ENCODE results near the gene PDE2A.

The PDE2A gene

DNA sequence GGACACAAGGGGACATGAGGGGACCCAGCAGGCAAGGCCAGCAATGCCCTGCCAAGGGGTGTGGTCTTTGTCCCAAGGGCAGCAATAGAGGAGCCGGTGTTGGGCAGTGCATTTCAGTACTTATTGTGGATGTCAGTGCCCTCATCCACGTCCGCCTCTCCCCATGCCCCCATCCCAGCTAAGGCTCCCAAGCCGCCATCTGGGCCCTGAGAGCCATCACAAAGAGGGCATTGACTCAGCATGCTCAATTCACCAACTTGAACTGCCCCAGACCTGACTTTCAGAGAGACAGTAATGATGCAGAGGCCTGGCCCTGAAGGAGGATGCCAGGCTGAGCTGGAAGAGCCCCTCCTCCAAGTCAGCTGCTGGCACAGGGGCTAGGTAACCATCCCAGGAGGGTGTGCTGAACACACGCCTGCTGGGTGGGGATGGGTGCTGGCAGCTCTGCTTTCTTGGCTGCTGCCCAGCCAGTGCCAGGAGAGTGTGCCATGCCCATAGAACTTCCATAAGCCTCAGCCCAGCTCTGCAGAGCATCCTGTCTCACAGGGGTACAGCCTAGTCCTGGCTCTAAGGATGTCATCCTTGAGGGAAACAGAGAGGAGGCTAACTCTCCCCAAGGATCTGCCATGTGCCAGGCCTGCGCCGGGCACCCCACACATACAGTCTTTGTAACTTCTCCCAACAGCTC is 46.5 kb downstream of the PDE2A start:
- no peak for DNase-seq (ENCODE audit: insufficient read length)
- TF ChIP-seq POLR2A (IDR thresholded peaks at IDR 0.05; ENCODE audit: low read depth, low read length) (no peak), TAF1 (IDR thresholded peaks at IDR 0.05; ENCODE audit: borderline replicate concordance, low read depth, low read length) (no peak), POLR2AphosphoS5 (IDR thresholded peaks at IDR 0.05; ENCODE audit: low read depth, low read length) (no peak)
- FAIRE-seq, result no peak

DNA sequence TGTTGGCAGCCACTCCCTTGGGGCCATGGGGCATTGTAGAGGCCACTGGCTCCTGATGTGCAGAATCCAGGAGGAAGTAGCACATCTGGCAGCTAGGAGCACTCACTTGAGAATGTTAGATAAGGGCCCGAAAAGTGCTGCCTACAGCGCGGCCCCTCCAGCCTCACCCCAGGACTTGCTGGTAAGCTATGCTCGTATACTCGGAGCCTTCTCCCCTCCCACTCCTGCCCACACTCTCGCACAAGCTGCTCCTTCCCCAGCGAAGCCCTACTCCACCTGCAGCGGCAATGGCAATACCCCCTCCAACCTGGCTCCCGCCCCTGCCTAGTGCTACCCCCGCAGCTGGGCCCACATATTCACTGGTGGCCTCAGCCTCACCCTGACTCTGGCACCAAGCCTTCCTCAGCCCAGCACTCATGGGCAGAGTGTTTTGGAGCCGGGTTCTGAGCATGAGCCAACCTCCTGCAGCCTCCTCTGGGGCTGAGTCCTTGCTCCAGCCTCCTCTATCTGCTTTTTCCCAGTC is 47.7 kb downstream of the PDE2A start:
- FAIRE-seq (no peak), DNase-seq (ENCODE audit: insufficient read length) (no peak)
- TF ChIP-seq POLR2AphosphoS5 (IDR thresholded peaks at IDR 0.05; ENCODE audit: low read depth, low read length) (no peak), TAF1 (IDR thresholded peaks at IDR 0.05; ENCODE audit: borderline replicate concordance, low read depth, low read length) (no peak), POLR2A (IDR thresholded peaks at IDR 0.05; ENCODE audit: low read depth, low read length) (no peak)

DNA sequence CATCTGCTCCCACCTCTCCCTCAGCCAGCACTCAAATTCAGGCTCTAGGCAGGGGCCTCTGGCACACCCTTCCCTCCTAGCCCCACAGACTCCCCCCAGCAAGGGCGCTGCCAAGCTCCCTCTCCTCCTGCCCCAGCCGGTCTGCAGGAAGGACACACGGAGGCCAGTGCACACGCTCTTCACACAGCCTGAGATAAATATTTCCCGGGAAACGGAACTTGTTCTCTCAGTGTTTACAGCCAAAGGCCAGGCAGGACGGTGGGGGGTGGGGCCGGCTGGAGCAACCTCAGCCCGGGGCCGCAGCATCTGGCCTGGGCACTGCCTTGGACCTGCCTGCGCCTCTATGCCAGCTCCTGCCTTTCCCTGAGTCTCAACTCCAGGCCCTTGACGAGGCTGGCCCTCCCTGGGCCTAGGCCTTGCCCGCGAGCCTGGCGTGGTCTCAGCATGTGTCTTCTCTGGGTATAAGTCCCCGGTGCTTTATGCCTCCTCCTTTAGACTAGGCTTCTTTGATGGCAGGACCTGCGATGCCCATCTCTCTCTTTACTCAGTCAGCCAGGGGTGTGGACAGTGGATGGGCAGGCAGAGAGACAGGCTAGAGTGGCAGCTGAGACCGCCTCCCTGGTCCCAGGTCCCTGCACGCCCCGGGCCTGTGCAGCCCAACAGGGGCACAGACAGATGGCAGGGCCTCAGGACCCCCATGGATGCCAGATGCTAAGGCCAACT is 48.4 kb downstream of the PDE2A start:
- FAIRE-seq, result no peak
- TF ChIP-seq POLR2AphosphoS5 (IDR thresholded peaks at IDR 0.05; ENCODE audit: low read depth, low read length), result no peak
- no peak for DNase-seq (ENCODE audit: insufficient read length)

DNA sequence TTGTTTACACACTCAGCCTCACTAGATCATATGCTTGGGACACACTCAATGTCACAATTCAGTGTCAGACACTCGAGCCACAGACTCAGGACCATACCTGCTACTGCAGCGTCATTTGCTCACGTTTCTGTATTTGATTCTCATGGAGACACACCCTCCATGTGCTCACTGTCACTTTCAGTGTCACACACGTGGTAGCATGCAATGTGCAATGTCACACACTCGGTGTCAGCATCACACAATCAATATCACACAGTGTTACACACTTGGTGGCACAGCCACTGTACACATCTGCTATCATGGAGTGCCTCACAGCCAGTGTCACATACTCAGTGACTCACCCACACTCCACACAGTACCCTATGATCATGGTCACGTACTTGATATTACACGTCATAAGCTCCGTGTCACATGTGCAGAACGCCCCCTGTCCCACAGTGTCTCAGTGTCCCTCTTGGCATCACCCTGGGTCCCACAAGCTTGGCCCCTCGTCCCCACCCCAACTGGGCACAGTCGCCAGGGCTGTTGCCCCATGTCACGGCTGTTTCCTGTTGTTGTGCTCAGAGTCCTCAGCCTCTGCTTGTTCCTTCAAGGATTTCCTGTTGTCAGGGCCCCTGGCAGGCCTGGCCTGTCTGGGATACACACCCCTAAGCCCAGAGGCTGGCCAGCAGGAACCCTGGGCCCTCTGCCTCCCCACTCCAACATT is 49.6 kb downstream of the PDE2A start:
- TF ChIP-seq TAF1 (IDR thresholded peaks at IDR 0.05; ENCODE audit: borderline replicate concordance, low read depth, low read length) (no peak), POLR2AphosphoS5 (IDR thresholded peaks at IDR 0.05; ENCODE audit: low read depth, low read length) (no peak), POLR2A (IDR thresholded peaks at IDR 0.05; ENCODE audit: low read depth, low read length) (no peak)
- DNase-seq (ENCODE audit: insufficient read length) (no peak), FAIRE-seq (peak; percentile 61)

DNA sequence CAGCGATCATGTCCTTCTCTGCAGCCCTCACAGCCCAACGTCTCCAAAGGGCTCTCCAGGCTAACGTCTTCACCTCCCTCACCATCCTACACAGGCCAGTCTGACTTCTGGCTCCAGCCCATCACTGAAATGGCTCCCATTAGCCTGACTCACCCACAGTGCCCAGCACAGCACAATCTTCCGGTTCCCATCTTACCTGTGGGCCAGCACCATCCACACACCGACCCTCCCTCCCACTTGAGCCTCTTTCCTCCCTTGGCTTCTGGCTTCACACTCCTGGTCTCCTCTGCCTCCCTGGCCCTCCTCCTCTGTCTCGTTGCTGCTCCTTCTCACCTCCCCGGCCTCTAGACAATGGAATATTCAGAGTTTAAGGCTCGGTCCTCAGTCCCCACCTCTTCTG is 51.2 kb downstream of the PDE2A start:
- no peak for FAIRE-seq
- no peak for DNase-seq (ENCODE audit: insufficient read length)
- TF ChIP-seq TAF1 (IDR thresholded peaks at IDR 0.05; ENCODE audit: borderline replicate concordance, low read depth, low read length), result no peak
- TF ChIP-seq POLR2AphosphoS5 (IDR thresholded peaks at IDR 0.05; ENCODE audit: low read depth, low read length), result no peak
- no peak for TF ChIP-seq POLR2A (IDR thresholded peaks at IDR 0.05; ENCODE audit: low read depth, low read length)

DNA sequence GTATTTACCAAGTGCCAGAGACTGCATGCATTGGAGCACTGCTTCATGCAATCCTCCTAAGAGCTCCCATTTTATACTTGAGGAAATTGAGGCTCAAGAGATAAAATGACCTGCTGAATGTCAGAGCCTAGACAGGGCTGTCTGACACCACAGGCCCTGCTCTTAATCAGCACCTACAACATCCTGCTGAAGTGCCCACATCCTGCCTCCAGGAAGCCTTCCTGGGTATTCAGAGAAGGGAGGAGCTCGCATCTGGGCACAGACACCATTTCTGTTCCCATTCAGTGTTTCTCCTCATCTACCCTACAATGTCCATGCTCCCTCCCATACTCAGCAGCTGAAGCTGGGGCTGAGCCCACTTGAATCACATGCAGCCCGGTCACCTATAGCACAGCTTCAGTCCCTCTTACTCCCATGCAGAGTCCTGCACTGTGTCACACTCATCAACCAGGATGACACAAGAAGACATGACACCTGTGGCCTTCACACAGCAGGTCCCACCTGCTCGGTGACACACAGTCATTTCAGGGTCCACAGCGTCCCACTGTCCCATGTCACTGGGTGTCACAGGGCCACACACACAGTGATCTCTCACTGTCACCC is 53.1 kb downstream of the PDE2A start:
- DNase-seq (ENCODE audit: insufficient read length) (no peak), FAIRE-seq (no peak)
- TF ChIP-seq POLR2AphosphoS5 (IDR thresholded peaks at IDR 0.05; ENCODE audit: low read depth, low read length), result no peak
- no peak for TF ChIP-seq POLR2A (IDR thresholded peaks at IDR 0.05; ENCODE audit: low read depth, low read length)
- TF ChIP-seq TAF1 (IDR thresholded peaks at IDR 0.05; ENCODE audit: borderline replicate concordance, low read depth, low read length), result no peak

DNA sequence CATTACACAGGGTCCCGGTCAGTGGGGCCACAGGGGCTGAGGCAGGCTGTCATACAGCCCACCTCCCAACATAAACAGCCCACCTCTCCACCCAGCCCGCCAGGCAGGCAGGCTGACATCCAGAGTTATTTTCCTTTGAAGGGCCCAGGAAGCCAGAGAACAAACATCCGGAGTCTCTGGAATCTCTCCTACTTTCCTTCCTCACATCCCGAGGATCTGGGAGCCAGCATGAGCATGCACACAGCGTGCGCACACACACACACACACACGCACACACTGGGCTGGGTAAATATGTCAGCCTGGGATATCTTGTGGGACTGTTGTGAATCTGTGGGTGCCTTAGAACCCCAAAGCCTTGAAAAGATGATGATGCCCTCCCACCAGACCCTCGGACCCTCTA is 55.4 kb downstream of the PDE2A start:
- no peak for FAIRE-seq
- TF ChIP-seq POLR2AphosphoS5 (IDR thresholded peaks at IDR 0.05; ENCODE audit: low read depth, low read length) (no peak), POLR2A (IDR thresholded peaks at IDR 0.05; ENCODE audit: low read depth, low read length) (no peak), TAF1 (IDR thresholded peaks at IDR 0.05; ENCODE audit: borderline replicate concordance, low read depth, low read length) (no peak)
- DNase-seq (ENCODE audit: insufficient read length), result no peak

DNA sequence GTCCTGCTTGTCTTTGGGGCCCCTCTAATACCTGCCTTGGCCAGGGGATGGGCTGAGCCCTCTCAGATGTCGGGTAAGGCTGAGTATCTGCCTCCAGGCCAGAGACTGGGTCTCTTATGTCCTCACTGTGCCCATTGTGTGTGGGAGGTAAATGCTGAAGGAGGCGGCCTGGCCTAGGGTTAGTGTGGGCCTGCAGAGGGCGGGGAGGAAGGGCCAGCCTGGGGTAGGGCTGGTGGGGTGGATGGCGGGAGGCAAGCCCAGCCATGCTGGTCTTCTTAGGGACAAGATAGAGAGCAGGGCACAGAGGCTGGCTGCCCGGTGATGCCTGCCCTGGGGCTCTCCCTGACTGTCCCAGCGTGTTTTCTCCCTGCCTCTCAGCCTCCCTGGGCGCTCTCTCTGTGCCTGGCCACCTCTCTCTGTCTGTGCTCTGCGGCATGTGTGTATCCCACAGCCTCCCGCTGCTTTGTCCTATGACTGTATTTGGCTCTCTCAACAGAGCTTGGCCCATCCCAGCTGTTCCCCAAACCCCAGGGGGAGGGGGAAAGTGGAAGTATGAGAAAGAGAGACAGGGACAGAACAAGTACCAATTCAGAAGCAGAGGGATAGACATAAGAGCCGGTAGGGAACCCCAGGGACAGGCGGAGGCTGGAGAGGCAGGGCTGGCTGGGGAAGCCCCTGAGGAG is 57.0 kb downstream of the PDE2A start:
- TF ChIP-seq POLR2AphosphoS5 (IDR thresholded peaks at IDR 0.05; ENCODE audit: low read depth, low read length), result no peak
- TF ChIP-seq POLR2A (IDR thresholded peaks at IDR 0.05; ENCODE audit: low read depth, low read length), result no peak
- no peak for TF ChIP-seq TAF1 (IDR thresholded peaks at IDR 0.05; ENCODE audit: borderline replicate concordance, low read depth, low read length)
- no peak for FAIRE-seq
- no peak for DNase-seq (ENCODE audit: insufficient read length)

DNA sequence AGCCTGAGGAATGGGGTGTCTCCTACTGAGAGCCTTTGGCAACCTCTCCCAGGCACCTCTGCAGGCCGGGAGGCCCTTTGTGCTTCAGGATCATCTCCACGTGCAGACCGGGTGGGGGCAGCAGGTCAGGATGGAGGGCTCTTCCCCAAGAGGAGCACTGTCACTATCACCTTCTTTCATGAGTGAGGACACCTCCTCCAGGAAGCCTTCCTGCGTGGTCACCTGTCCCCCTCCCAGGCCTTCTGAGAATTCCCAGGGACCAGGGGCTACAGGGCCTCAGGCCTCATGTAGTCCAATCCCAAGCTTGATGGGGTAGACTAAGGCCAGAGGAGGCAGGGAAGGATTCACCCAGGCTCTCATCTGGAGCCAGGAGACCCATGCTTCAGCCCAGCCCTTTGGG is 57.6 kb downstream of the PDE2A start:
- DNase-seq (ENCODE audit: insufficient read length), result no peak
- TF ChIP-seq TAF1 (IDR thresholded peaks at IDR 0.05; ENCODE audit: borderline replicate concordance, low read depth, low read length) (no peak), POLR2AphosphoS5 (IDR thresholded peaks at IDR 0.05; ENCODE audit: low read depth, low read length) (no peak), POLR2A (IDR thresholded peaks at IDR 0.05; ENCODE audit: low read depth, low read length) (no peak)
- no peak for FAIRE-seq

DNA sequence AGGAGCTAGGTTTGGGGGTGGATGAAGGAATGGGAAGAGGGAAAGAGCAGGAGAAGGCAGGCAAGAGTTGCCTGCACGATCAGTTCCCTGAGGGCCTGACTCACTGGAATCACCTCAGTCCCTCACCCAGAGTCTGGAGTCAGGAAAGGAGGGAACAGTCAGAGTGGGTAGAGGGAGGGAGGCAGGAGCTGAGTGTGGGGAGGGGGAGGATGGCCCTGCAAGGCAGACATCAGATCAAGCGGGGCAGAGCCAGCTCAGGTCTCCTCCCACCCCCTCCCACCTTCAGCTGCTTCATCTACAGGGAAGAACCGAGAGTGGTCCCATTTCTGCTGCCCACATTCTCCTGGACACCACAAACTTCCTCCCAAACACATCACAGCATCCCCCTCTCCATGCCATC is 58.9 kb downstream of the PDE2A start:
- FAIRE-seq, result no peak
- DNase-seq (ENCODE audit: insufficient read length), result no peak
- TF ChIP-seq POLR2AphosphoS5 (IDR thresholded peaks at IDR 0.05; ENCODE audit: low read depth, low read length), result no peak
- TF ChIP-seq TAF1 (IDR thresholded peaks at IDR 0.05; ENCODE audit: borderline replicate concordance, low read depth, low read length), result no peak
- no peak for TF ChIP-seq POLR2A (IDR thresholded peaks at IDR 0.05; ENCODE audit: low read depth, low read length)

DNA sequence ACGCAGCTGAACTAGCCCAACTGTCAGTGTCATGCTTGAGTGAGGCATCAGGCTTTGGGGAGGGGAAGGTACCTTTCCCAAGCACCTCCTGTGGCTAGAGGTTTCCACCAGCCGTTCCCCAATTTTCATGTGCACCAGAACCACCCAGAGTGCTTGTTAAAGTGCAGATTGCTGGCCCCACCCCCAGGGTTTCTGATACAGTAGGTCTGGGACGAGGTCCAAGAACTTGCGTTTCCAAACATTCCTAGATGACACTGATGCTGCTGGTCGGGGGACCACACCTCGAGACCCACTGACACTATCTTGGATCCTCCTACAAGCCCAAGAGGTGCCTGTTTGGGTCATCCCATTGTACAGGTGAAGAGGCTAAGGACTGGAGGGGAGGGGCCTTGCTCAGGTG is 59.8 kb downstream of the PDE2A start:
- no peak for TF ChIP-seq POLR2A (IDR thresholded peaks at IDR 0.05; ENCODE audit: low read depth, low read length)
- no peak for TF ChIP-seq POLR2AphosphoS5 (IDR thresholded peaks at IDR 0.05; ENCODE audit: low read depth, low read length)
- no peak for TF ChIP-seq TAF1 (IDR thresholded peaks at IDR 0.05; ENCODE audit: borderline replicate concordance, low read depth, low read length)
- DNase-seq (ENCODE audit: insufficient read length) (no peak), FAIRE-seq (no peak)
